Measurements from ENCODE around the gene LHFPL6. TPM values are rescaled to one million over a fixed set of nuclear protein-coding genes. Genes with fewer than 3 reads are reported as not detected.

LHFPL6 gene
- total RNA-seq, 1 experiment from 2014 or later, result 2.5 TPM

GRCh38 chr13:39362652-39363381 lies 240.2 kb downstream of the LHFPL6 start:
- no peak for TF ChIP-seq CTCF (conservative IDR thresholded peaks at IDR 0.05)
- no peak for TF ChIP-seq EZH2 (IDR thresholded peaks at IDR 0.05; ENCODE audit: low read depth)
- DNase-seq, result no peak
- BruUV-seq (replicated peaks), result no TSS peak
- H3K27ac ChIP-seq, result no peak overlapping the region
- no peaks in the 10 kb centered on the region for H4K20me1 ChIP-seq (ENCODE audit: insufficient read depth)
- POLR2A ChIA-PET (ENCODE audit: unreplicated experiment), result no interaction called here
- no peak overlapping the region for H2AFZ ChIP-seq
- H3K4me3 ChIP-seq, result no peak overlapping the region
- no peaks in the 10 kb centered on the region for H3K9me2 ChIP-seq (ENCODE audit: insufficient read depth)
- H3K4me2 ChIP-seq, result no peak overlapping the region
- CTCF ChIA-PET, result no interaction called here
- no peaks in the 10 kb centered on the region for H3K79me2 ChIP-seq (ENCODE audit: low read depth)
- H3K4me1 ChIP-seq (replicated peaks; ENCODE audit: insufficient read depth), result 0 out of 2 replicates have a peak, but pooled peaks cover 8% of the 10 kb centered on the region
- H3K9me3 ChIP-seq (ENCODE audit: insufficient read depth, low read depth), result no peaks in the 10 kb centered on the region
- no peaks in the 10 kb centered on the region for H3K36me3 ChIP-seq (ENCODE audit: low read depth)
- no peaks in the 10 kb centered on the region for H3K27me3 ChIP-seq (ENCODE audit: insufficient read depth, low read depth)
- intact Hi-C loops (cut with micrococcal nuclease; ENCODE audit: unreplicated experiment), result no loop called here
- no peaks in the 10 kb centered on the region for H3F3A ChIP-seq (ENCODE audit: insufficient read depth, low read depth)

DNA sequence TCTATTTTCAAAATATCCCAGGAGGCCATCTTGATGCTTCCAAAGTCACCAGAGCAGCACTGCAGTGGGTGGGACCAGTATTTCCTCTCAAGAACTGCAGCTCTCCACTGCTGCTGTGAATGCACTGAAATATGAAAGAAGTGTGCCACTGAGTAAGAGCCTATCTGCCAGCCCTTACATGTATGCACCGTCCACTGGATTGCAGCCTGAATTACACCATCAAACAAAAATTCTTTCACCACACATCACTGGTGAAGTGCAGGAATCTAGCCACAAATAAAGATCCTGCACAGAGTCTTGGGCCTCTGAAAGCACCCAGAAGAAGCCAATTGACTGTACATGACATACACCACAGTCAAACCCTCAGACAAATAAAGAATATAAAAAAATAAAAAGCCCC lies 249.0 kb downstream of the LHFPL6 start:
- Histone ChIP-seq H4K20me1 (ENCODE audit: insufficient read depth) (no peaks in the 10 kb centered on the region), H3K9me2 (ENCODE audit: insufficient read depth) (no peaks in the 10 kb centered on the region), H2AFZ (no peak overlapping the region), H3K4me1 (replicated peaks; ENCODE audit: insufficient read depth) (no peaks in the 10 kb centered on the region), H3K9me3 (ENCODE audit: insufficient read depth, low read depth) (no peaks in the 10 kb centered on the region), H3K79me2 (ENCODE audit: low read depth) (no peaks in the 10 kb centered on the region), H3F3A (ENCODE audit: insufficient read depth, low read depth) (no peaks in the 10 kb centered on the region), H3K27ac (no peak overlapping the region), H3K36me3 (ENCODE audit: low read depth) (no peaks in the 10 kb centered on the region), H3K4me3 (no peak overlapping the region), H3K4me2 (no peak overlapping the region), H3K27me3 (ENCODE audit: insufficient read depth, low read depth) (no peaks in the 10 kb centered on the region)
- no peak for DNase-seq
- CTCF ChIA-PET, result no interaction called here
- no TSS peak for BruUV-seq (replicated peaks)
- TF ChIP-seq EZH2 (IDR thresholded peaks at IDR 0.05; ENCODE audit: low read depth) (no peak), CTCF (conservative IDR thresholded peaks at IDR 0.05) (no peak)
- POLR2A ChIA-PET (ENCODE audit: unreplicated experiment), result interaction anchor here (0.8 kb wide), 1 partner anchor 60 kb away, joined by 9 read pairs; no protein-coding TSS in a partner anchor
- intact Hi-C loops (cut with micrococcal nuclease; ENCODE audit: unreplicated experiment), result no loop called here

DNA sequence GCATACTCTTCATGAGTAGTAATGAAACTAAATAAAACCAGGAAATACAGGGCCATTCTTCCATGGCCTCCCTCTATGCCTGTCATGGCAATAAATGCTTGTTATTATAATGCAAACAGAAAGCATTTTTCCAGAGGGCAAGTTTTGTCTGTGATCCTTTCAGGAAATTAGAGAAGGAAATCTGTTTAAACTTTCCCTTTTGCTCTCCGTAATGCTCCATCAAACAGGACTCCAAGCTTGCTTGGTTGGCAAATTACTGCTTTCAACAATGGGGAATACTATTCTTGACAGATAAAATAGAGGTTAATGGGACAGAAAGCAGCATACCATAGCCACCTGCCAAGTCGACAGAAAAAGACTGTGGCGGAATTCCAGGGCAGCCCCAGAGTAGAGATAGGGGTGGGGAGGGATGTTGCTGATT lies 252.5 kb downstream of the LHFPL6 start:
- Histone ChIP-seq H2AFZ (no peak overlapping the region), H3K4me2 (no peak overlapping the region), H4K20me1 (ENCODE audit: insufficient read depth) (no peaks in the 10 kb centered on the region), H3K9me2 (ENCODE audit: insufficient read depth) (no peaks in the 10 kb centered on the region), H3F3A (ENCODE audit: insufficient read depth, low read depth) (no peaks in the 10 kb centered on the region), H3K36me3 (ENCODE audit: low read depth) (no peaks in the 10 kb centered on the region), H3K27me3 (ENCODE audit: insufficient read depth, low read depth) (no peaks in the 10 kb centered on the region), H3K79me2 (ENCODE audit: low read depth) (no peaks in the 10 kb centered on the region), H3K27ac (no peak overlapping the region), H3K9me3 (ENCODE audit: insufficient read depth, low read depth) (no peaks in the 10 kb centered on the region), H3K4me3 (no peak overlapping the region), H3K4me1 (replicated peaks; ENCODE audit: insufficient read depth) (no peaks in the 10 kb centered on the region)
- POLR2A ChIA-PET (ENCODE audit: unreplicated experiment), result interaction anchor here (0.5 kb wide), 1 partner anchor 501 kb away, joined by 3 read pairs; no protein-coding TSS in a partner anchor
- TF ChIP-seq EZH2 (IDR thresholded peaks at IDR 0.05; ENCODE audit: low read depth) (no peak), CTCF (conservative IDR thresholded peaks at IDR 0.05) (no peak)
- BruUV-seq (replicated peaks), result no TSS peak
- no peak for DNase-seq
- intact Hi-C loops (cut with micrococcal nuclease; ENCODE audit: unreplicated experiment), result no loop called here
- CTCF ChIA-PET, result no interaction called here

Data from PC-9 (cell line).